Esophagus muscularis mucosa (tissue), 4 donors: ENCODE data around the gene NAV2. TPM values are rescaled to one million over a fixed set of nuclear protein-coding genes. Genes with fewer than 3 reads are reported as not detected.

Experiments
- DNase-seq: peaks from one replicate; pipeline ENCODE4 v3.0.0-alpha.2; 2017; ENCODE audit errors: extremely low spot score
- H3K27ac ChIP-seq, 4 donors: fragments of 200-600 bp; sonication (generic); replicated peaks in 1 of 4; 1 replicate in 3 of 4; 2 replicates in 1 of 4; pipeline ENCODE4 v1.5.1; 2016 to 2019; ENCODE audit warnings: mild to moderate bottlenecking in 1 of 4
- H3K27me3 ChIP-seq, 4 donors: fragments of 200-600 bp; sonication (generic); one replicate each; pipeline versions ENCODE4 v1.5.1 to v1.6.0; 2016 to 2019
- H3K36me3 ChIP-seq, 4 donors: fragments of 200-600 bp; sonication (generic); one replicate each; pipeline ENCODE4 v1.5.1; 2016 to 2019
- H3K4me1 ChIP-seq, 4 donors: fragments of 200-600 bp; sonication (generic); one replicate each; pipeline ENCODE4 v1.5.1; 2016 to 2019
- H3K4me3 ChIP-seq, 4 donors: fragments of 200-600 bp; sonication (generic); 1 replicate in 2 of 4; 2 replicates in 2 of 4; pipeline ENCODE4 v1.5.1; 2016 to 2019; ENCODE audit warnings: mild to moderate bottlenecking in 4 of 4, moderate library complexity in 1 of 4
- H3K9me3 ChIP-seq, 4 donors: fragments of 200-600 bp; sonication (generic); 1 replicate in 3 of 4; 2 replicates in 1 of 4; pipeline ENCODE4 v1.5.1; 2016 to 2019
- CTCF ChIP-seq, 3 experiments: fragments of 200-600 bp in 2 of 3; fragments of 450-650 bp in 1 of 3; sonication (generic) in 2 of 3; IDR thresholded peaks; one replicate each; pipeline ENCODE4 v1.5.1; 2017 to 2019; ENCODE audit warnings: antibody characterized with exemption in 3 of 3, mild to moderate bottlenecking in 2 of 3, moderate library complexity in 1 of 3
- EP300 ChIP-seq: sonication (generic); formaldehyde crosslinking; IDR thresholded peaks from one replicate; pipeline ENCODE4 v1.6.1; 2017; ENCODE audit warnings: antibody characterized with exemption
- POLR2A ChIP-seq: fragments of 450-650 bp; IDR thresholded peaks from one replicate; pipeline ENCODE4 v1.6.1; 2017; ENCODE audit warnings: antibody characterized with exemption, moderate library complexity, mild to moderate bottlenecking, low read depth
- POLR2AphosphoS5 ChIP-seq, 2 donors: sonication (generic); formaldehyde crosslinking; IDR thresholded peaks; one replicate each; pipeline ENCODE4 v1.6.1; 2017; ENCODE audit warnings: antibody characterized with exemption in 2 of 2
- WGBS: methylation state at CpG from one replicate; pipeline ENCODE4 v1.1.5; 2018; 5-methylcytosine and 5-hydroxymethylcytosine counted together
- intact Hi-C: fragments of 100-400 bp; cut with DNase I; formaldehyde crosslinking; loops from one replicate; pipeline ENCODE4 v1.15.1; 2023
- total RNA-seq, 4 donors: library from RNA; depleted of rRNA; stranded (reverse); fragments of >200 nt; gene quantifications; one replicate each; pipeline versions ENCODE4 v1.1.0 to v1.2.1, GENCODE V29; 2016

The NAV2 gene
- total RNA-seq, 4 donors from 2014 or later: 21.9 to 57.0 (median 37.5) TPM

- Histone ChIP-seq H3K9me3 (no peaks in the 10 kb centered on the region), H3K27me3 (peaks cover 8 to 91% (median 67%) of the 10 kb centered on the region in 4 donors), H3K27ac (no peak overlapping the region), H3K4me1 (peaks cover 14 to 25% (median 20%) of the 10 kb centered on the region in 4 donors), H3K4me3 (peak overlapping the region; percentile 7 to 43 (median 32)), H3K36me3 (no peaks in the 10 kb centered on the region)
- DNase-seq: no peak
- 4% methylated on average over 18 of the region's 45 CpGs for WGBS
- intact Hi-C loops: no loop called here
- TF ChIP-seq EP300 (no peak), CTCF (IDR thresholded peaks at IDR 0.05) (no peak)
Observed at GRCh38 chr11:20156876-20157613, 444.4 kb downstream of the NAV2 start.

GRCh38 chr11:20157728-20158127, 445.1 kb downstream of the NAV2 start:
- Histone ChIP-seq H3K4me3 (no peak overlapping the region), H3K9me3 (no peaks in the 10 kb centered on the region), H3K27me3 (peaks cover 8 to 97% (median 74%) of the 10 kb centered on the region in 4 donors), H3K4me1 (peaks cover 17 to 28% (median 23%) of the 10 kb centered on the region in 4 donors), H3K36me3 (no peaks in the 10 kb centered on the region), H3K27ac (no peak overlapping the region)
- intact Hi-C loops: no loop called here
- 9% methylated on average over 9 of the region's 9 CpGs for WGBS
- TF ChIP-seq POLR2A (no peak), EP300 (no peak), POLR2AphosphoS5 (IDR thresholded peaks at IDR 0.05) (no peak), CTCF (IDR thresholded peaks at IDR 0.05) (no peak)
- no peak for DNase-seq

- intact Hi-C loops: no loop called here
- H3K4me1 ChIP-seq: peaks cover 24 to 38% (median 33%) of the 10 kb centered on the region in 4 donors
- H3K27ac ChIP-seq: no peak overlapping the region
- TF ChIP-seq CTCF (IDR thresholded peaks at IDR 0.05): no peak
- TF ChIP-seq EP300: no peak
- no peak for TF ChIP-seq POLR2AphosphoS5 (IDR thresholded peaks at IDR 0.05)
- TF ChIP-seq POLR2A: no peak
- H3K36me3 ChIP-seq: no peaks in the 10 kb centered on the region
- H3K27me3 ChIP-seq: peaks cover 8 to 98% (median 83%) of the 10 kb centered on the region in 4 donors
- 16% methylated on average over 33 of the region's 33 CpGs for WGBS
- H3K9me3 ChIP-seq: no peaks in the 10 kb centered on the region
- DNase-seq: no peak
- H3K4me3 ChIP-seq: no peak overlapping the region
Observed at GRCh38 chr11:20158597-20159257, 446.1 kb downstream of the NAV2 start.

GRCh38 chr11:20159466-20160381, 447.1 kb downstream of the NAV2 start:
- 3% methylated on average over 31 of the region's 65 CpGs for WGBS
- Histone ChIP-seq H3K27me3 (peaks cover 8 to 98% (median 91%) of the 10 kb centered on the region in 4 donors), H3K9me3 (no peaks in the 10 kb centered on the region), H3K4me1 (peaks cover 30 to 44% (median 37%) of the 10 kb centered on the region in 4 donors), H3K27ac (no peak overlapping the region), H3K4me3 (no peak overlapping the region), H3K36me3 (no peaks in the 10 kb centered on the region)
- no peak for TF ChIP-seq CTCF (IDR thresholded peaks at IDR 0.05)
- TF ChIP-seq POLR2A: no peak
- no peak for TF ChIP-seq POLR2AphosphoS5 (IDR thresholded peaks at IDR 0.05)
- TF ChIP-seq EP300: no peak
- no peak for DNase-seq
- intact Hi-C loops: no loop called here
